SW480 (cell line): ENCODE results near the gene RNLS.

Source experiments
- DNase-seq: peaks from one replicate; pipeline ENCODE4 v3.0.0-alpha.2; 2016; ENCODE audit warnings: low spot score

The RNLS gene

DNA sequence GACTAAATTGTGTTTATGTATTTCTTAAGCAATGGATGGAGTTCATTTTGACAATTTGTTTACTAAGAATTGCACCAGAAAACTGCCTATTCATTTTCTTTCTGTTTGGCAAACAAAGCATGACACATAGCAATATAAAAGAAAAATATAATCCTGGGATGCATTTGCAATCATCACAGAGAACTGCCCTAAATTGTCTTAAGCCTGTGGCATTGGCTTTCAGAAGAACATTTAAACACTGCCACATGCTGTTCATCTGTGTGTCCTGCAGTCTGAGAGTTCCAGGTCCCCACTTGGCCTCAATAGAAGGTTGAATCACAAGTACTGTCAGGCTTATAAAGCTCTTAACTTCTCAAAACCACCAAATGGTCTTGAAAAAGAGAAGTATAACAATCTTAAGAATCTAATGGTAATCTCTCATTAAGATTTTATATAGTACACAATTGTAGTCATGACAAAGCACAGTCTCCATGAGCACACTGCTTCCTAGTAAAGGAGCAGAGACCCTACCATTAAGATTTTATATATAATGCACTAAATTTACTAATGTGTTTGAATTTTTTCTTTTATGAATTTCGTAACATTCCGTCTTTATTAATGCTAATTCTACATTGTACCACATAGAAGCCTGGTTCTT, 29.9 kb downstream of the RNLS start:
- peak; percentile 60 for DNase-seq

DNA sequence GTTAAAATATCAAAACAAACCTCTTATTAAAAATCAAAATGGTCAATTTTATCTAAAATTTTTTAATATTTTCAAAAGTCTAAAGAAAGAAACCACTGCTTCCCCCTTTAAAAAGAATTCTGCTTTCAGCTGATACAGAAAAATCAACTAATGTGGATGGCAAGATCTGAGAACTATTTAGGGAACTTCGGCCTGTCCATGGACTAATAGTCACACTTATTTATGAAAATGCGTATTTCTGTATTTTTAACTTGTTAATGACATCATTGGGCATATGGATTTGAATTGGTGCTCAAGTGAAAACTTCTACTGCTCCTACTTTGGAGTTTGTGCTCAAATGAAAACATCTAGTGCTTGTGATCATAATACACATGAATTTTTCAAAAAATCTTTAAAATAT, 31.9 kb downstream of the RNLS start:
- DNase-seq = no peak

GRCh38 chr10:88546497-88546896, 36.6 kb downstream of the RNLS start:
- DNase-seq = no peak

GRCh38 chr10:88545359-88545758, 37.8 kb downstream of the RNLS start:
- DNase-seq = no peak

- DNase-seq = no peak
Observed at GRCh38 chr10:88544140-88544870, 38.8 kb downstream of the RNLS start.

DNA sequence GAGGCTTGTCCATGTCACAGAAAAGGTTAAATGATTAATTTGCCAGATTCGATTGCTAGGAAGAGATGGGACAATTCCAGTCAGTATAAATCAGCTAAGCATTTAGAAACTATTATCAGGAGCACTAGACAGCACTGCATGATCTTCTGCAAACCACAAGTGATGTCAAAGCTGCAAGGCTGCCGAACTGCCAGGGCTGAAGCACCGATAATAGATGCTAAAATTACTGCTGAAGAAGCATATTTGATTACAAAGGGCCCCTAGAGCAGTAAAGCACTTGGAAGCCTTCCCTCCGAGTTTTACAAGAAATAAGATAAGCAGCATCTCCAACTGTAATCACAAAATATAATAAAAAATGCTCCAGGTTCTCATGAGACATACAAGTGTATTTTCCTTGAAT, 40.6 kb downstream of the RNLS start:
- no peak for DNase-seq

DNA sequence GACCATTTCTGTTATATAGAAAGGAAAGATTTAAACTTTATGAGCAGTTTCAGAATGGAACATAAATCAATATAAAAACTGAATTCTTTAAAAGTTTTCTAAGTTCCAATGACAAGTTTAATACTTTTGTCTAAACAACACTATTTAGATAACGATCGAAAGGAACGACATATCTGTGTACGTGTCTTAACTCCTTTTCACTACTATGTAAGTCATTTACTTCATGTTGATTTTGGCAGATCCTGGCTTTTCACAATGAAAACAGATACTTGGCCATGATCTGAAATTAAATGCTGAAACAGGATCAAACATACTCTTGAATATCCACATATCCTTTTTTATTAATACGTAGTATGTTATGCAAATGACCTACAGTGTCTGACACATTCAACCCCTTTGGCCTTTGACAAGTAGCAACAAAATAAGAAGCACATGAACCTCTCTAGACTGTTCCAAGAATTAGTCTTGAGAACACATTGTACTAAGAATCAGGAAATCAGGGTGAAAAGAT, 41.9 kb downstream of the RNLS start:
- DNase-seq = no peak

DNA sequence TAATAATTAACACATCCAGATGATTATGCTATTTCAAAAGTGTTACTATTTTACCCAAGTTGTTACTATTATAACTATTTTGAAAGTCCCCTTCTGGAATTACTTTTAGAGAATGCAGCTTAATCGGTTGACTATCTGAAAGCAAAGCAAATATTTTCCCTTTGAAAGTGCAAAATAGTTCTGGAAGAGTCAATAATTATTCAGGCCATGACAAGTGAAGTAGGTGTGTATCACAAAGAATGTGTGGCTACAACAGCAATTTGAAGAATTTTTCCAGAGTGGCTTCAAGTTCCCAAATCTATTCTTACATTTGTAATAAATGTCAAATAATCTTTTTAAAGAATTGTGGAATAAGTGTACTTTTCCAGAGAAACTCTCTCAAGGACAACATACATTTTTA, 42.8 kb downstream of the RNLS start:
- DNase-seq = no peak

DNA sequence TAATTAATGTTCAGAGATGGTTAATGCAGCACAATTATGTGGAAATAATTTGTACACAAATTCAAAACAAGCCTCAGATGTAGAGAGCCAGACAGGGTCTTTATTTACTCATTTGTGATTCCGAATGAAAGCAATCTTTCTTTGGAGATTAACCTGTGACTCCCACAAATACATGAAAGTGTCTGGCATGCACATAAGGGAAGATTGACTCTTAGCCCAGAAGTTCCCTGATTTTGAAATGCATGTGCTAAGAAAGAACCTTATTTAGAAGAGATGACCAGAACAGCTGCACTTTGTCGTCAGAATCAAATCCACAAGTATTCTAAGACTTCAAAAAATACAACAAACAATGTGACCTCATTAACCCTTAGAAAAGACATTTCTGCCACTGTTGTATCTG, 45.1 kb downstream of the RNLS start:
- no peak for DNase-seq

DNA sequence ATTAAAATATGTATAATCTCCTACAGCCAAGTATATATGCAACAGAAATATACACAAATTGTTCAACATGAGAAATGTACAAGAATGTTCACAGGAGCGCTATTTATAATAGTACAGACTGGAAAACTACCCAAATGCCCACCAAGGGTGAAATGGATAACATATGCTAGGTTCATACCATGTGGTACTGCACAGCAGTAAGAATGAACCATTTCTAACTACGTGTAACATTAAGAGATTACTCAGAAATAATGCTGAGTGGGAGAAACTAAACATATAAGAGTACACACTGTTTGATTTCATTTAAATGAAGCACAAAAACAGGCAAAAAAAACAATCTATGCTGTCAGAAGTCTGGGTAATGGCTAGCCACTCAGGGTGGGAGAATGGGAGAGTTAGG, 45.8 kb downstream of the RNLS start:
- DNase-seq = no peak

DNA sequence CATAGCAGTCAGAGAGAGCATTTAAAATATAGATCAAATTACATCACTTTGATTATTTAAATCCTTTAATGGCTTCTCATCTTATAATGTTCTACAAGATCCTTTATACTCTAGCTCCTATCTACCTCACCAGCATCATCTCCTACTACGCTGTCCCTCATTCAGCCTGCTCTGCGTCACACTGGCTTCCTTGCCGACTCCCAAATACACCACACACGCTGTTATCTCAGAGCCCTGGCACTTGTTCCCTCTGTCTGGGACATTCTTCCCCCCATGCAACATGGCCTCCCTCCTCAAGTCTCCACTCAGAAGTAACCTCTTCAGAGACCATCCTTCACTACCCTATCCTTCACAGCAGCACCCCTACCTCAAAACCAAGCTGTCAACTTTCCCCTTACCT, 46.7 kb downstream of the RNLS start:
- DNase-seq = no peak

GRCh38 chr10:88534072-88534665, 48.9 kb downstream of the RNLS start:
- DNase-seq = no peak

- no peak for DNase-seq
Observed at GRCh38 chr10:88531392-88532052, 51.6 kb downstream of the RNLS start.

DNA sequence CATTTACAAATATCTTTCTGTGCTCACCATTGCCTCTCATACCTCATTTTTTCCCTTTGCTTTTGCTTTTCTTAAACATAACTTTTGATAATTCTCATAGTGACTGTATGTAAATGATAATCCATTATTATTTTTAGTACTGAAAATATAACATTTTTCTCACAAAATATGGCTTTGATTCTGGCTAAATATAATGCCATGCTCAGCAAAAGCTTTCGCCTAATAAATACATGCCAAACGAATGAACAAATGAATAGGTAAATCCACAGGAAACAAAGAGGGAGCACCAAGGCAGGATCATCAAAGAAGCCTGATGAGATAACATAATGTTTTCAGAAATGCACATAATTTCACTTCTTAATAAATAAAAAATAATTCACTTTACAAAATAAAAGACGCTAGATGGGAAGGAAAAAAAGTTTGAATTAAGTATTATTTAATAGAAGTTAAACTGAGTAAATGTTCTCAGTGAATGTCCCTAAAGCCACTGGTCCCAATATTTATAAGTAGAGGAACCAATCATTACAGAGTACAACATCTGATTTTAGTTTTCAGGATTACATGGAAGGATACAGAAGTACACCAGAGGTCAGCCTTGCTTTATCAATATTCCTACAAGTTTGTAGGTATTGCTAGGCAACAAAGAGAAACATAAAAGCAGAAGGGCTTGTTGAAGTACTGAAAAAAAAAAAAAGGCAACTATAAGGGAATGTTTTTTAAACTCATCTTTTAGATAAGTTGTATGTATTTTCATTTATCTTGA, 52.3 kb downstream of the RNLS start:
- no peak for DNase-seq

DNA sequence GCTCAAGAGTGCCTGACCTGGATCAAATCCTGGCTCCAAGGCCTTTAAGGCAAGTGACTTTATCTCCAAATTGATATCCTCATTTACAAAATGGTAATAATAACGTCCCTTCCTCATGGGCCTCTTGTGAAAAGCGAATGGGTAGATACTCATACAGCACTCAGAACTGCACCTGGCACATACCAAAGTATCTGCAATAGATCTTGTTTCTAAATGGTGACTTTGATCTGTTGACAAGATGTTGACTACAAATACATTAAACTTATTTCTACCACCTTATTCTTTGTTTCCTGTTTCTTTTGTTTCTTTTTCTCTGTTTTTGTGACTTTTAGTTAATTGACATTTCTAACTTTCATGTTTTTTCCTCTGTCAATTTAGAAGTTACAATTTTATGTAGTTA, 53.0 kb downstream of the RNLS start:
- no peak for DNase-seq

DNA sequence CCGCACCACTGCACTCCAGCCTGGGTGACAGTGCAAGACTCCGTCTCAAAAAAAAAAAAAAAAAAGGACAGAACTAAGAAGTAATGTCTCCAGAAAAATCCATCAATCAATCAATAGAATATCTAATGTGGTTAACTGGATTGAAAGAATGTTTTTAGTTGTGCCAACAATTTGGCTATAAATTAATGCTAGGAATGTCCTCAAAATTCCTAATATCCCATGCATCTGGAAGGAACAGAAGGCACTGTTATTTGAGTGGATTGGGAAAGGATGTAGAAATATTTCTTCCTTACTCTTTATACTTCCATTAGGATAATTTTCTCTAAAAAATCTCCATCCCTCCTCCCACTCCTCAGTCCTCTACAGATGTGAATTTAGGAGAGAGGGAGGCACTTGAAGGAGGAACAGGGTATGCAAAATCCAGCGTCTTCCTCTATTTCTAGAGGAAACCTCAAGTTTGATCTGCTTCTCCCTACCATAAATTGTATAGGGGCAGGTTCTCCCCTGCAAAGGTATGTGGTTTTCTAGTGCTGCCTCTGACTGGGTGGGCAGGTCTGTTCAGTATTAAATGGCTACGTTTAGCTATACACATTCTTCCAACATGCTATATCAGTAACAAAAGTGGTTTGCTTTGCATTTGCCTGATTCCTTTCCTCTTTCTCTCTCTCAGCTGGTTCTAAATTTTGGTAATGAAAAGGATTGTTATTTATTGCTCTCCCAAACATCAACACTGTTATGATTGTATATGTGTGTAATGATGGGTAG, 54.1 kb downstream of the RNLS start:
- DNase-seq = no peak

- DNase-seq = no peak
Observed at GRCh38 chr10:88528201-88528600, 54.9 kb downstream of the RNLS start.

DNA sequence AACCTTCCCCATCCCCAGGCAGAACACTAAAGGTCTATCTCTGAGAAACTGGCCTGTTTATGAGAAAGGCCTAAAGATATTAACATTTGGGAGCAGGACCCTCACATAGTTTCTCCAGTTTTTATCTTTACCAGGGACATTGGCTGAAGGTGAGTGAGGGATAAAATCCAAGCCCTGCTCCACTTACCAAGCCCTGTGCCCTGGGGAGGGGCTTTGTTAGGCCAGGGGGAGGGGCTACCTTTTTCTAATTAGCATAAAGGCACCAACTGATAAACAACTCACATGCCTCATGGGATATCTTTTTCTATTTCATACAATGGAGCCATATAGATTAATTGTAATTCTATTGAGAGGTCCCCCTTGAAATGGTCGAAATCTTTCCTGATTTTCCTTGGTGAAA, 55.9 kb downstream of the RNLS start:
- DNase-seq = no peak

- no peak for DNase-seq
Observed at GRCh38 chr10:88526501-88527105, 56.5 kb downstream of the RNLS start.

DNA sequence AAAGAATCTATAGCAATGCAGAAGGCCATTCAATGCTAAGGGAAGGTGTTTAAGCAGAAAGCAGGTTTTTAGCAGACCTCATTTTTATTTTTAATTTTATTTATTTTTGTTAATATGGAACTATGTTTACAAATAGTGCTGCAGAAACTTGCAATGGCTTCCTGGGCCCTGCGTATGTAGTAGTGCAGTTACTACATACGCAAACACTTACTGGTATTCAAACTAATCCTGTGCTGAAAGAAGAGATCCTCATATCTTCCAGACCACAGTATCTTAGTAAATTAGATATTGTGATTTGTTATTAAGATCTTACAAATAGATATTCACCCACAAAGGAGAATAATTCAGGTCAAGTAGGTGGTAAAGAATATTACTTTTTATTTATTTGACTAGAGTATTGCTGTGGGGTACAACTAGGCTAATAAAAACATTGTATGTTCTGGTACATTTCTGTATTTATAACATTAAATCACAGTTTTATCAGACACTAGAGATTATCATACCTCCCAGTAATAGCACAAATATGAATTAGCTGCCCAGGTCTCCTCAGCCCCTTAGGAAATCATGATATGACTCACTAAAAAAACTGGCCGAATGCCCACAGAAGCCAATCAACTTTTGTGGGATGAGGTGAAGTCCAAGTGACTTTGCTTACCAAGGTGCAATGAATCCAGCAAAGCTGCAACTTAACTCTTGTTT, 57.6 kb downstream of the RNLS start:
- peak; percentile 6 for DNase-seq
